ENCODE results near the gene MINK1.
"Not testable (repeated sequence)": the region's sequence is repeated elsewhere in the genome, so short reads cannot be mapped to it uniquely, and the experiment has no call there.

The MINK1 gene

GRCh38 chr17:4812690-4813089, 20.4 kb upstream of the MINK1 start:
- no peak for FAIRE-seq

- FAIRE-seq = no peak
These were observed 18.0 kb upstream of the MINK1 start for GRCh38 chr17:4815043-4815675.

- FAIRE-seq = no peak
These were observed 16.3 kb upstream of the MINK1 start for GRCh38 chr17:4816826-4817225.

GRCh38 chr17:4818276-4818675, 14.9 kb upstream of the MINK1 start:
- no peak for FAIRE-seq

- FAIRE-seq = no peak
These were observed 10.3 kb upstream of the MINK1 start for GRCh38 chr17:4822835-4823234.

GRCh38 chr17:4823373-4824089, 9.6 kb upstream of the MINK1 start:
- FAIRE-seq = no peak

- no peak for FAIRE-seq
These were observed 5.7 kb upstream of the MINK1 start for GRCh38 chr17:4827399-4827798.

- FAIRE-seq = not testable (repeated sequence)
These were observed 337 bp upstream of the MINK1 start for GRCh38 chr17:4832829-4833177.

GRCh38 chr17:4833941-4834680, 971 bp downstream of the MINK1 start:
- FAIRE-seq = no peak

GRCh38 chr17:4834681-4835020, 1.5 kb downstream of the MINK1 start:
- no peak for FAIRE-seq

GRCh38 chr17:4836221-4836620, 3.1 kb downstream of the MINK1 start:
- no peak for FAIRE-seq

- FAIRE-seq = no peak
These were observed 4.5 kb downstream of the MINK1 start for GRCh38 chr17:4837471-4838308.

GRCh38 chr17:4838309-4838785, 5.2 kb downstream of the MINK1 start:
- FAIRE-seq = no peak

- FAIRE-seq = no peak
These were observed 6.1 kb downstream of the MINK1 start for GRCh38 chr17:4839221-4839620.

- FAIRE-seq = no peak
These were observed 7.1 kb downstream of the MINK1 start for GRCh38 chr17:4839965-4840892.

- FAIRE-seq = no peak
These were observed 7.7 kb downstream of the MINK1 start for GRCh38 chr17:4840893-4841242.

GRCh38 chr17:4842376-4842775, 9.2 kb downstream of the MINK1 start:
- no peak for FAIRE-seq

- FAIRE-seq = no peak
These were observed 10.3 kb downstream of the MINK1 start for GRCh38 chr17:4843321-4844000.

- FAIRE-seq = no peak
These were observed 12.0 kb downstream of the MINK1 start for GRCh38 chr17:4845118-4845517.

- FAIRE-seq = no peak
These were observed 13.7 kb downstream of the MINK1 start for GRCh38 chr17:4846635-4847390.

Measured in endometrium (tissue), 2 donors.